ENCODE measurements around the gene RANBP6. TPM values are rescaled to one million over a fixed set of nuclear protein-coding genes. Genes with fewer than 3 reads are reported as not detected.

The RANBP6 gene
- 53.3 and 64.1 TPM in 2 replicates for total RNA-seq

DNA sequence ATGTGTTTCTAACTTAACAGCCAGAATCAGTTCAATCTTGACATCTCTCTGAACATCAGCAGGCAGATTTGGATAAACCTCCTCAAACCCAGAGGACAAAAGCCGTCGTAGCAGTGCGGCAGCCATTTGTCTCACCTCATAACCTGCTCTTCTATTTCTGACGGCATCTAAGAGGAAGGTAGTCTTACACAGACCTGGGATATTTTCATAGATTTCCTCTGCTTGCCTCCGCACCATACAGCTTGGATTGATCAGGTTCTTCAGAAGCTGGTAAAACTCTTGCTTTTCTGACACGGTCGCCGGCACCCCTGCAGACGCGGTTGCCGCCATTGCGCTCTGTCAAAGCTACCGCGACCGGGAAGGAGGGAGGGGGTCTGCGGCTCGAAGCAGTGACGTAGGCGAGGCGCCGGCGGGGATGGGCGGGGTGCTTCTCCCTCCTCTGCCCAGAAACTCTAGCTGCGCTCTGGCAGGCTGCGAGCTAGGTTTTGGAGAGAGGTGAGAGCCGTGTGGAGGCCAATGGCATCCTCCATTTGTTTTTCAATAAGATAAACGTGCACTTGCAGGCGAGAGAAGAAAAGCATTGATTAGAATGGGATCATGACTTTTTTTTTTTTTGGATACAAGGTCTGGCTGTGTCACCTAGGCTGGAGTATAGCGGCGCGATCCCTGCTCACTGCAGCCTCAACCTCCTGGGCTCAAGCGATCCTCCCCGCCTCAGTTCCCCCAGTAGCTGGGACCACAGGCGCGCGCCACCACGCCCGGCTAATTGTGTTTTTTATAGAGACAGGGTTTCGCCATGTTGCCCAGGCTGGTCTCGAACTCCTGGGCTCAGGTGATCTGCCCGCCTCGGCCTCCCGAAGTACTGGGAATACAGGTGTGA is at the start of gene RANBP6:
Gene RANBP6 (minus strand): TSS at position 347 of the 880 bp plus-strand sequence. CDS start 17 bp downstream, at position 330.

Other genes starting within 250 kb of the RANBP6 start
- gene ERMP1, start 182.5 kb downstream of the RANBP6 start, total RNA-seq = 17.9 and 31.0 TPM in 2 replicates
- not detected in 2 replicates for gene MLANA, start 124.7 kb downstream of the RANBP6 start, total RNA-seq
- gene IL33, start 200.2 kb upstream of the RANBP6 start, total RNA-seq = 72.0 and 78.3 TPM in 2 replicates

All from epithelial cell of umbilical artery (primary cell).